Fibroblast of lung (primary cell): ENCODE data around the gene LTO1. TPM values are rescaled to one million over a fixed set of nuclear protein-coding genes. Genes with fewer than 3 reads are reported as not detected.
A peak's percentile ranks its signal among the peaks of the same experiment; 100 is the strongest.

Experiments
- DNase-seq, 2 donors: peaks; one replicate each; pipeline versions ENCODE4 v3.0.0 to v3.0.0-alpha.2; 2010; ENCODE audit warnings: low read depth in 2 of 2
- H2AFZ ChIP-seq: 2 replicates; pipeline ENCODE4 v1.5.1; 2012; ENCODE audit warnings: low read length, control low read depth, inconsistent platforms
- H3K27ac ChIP-seq: 2 replicates; pipeline ENCODE4 v1.5.1; 2011; ENCODE audit warnings: low read length, control low read depth; ENCODE audit not compliant: insufficient read depth
- H3K27me3 ChIP-seq: 2 replicates; pipeline ENCODE4 v1.5.1; 2011; ENCODE audit warnings: mild to moderate bottlenecking, low read length; ENCODE audit not compliant: control insufficient read depth, insufficient read depth
- H3K36me3 ChIP-seq: 2 replicates; pipeline ENCODE4 v1.5.1; 2011; ENCODE audit warnings: low read length; ENCODE audit not compliant: control insufficient read depth, insufficient read depth
- H3K4me1 ChIP-seq: 2 replicates; pipeline ENCODE4 v1.5.1; 2011; ENCODE audit warnings: low read length; ENCODE audit not compliant: control insufficient read depth, insufficient read depth; ENCODE audit errors: extremely low read depth
- H3K4me2 ChIP-seq: 2 replicates; pipeline ENCODE4 v1.5.1; 2011; ENCODE audit warnings: low read length, control low read depth; ENCODE audit not compliant: insufficient read depth; ENCODE audit errors: extremely low read depth
- H3K4me3 ChIP-seq, 4 experiments: fragments of 200-600 bp in 1 of 4; sonication (generic) in 1 of 4; replicated peaks in 1 of 4; 2 replicates each; pipeline ENCODE4 v1.5.1; 2011 to 2016; ENCODE audit warnings: low read length in 4 of 4, low read depth in 3 of 4, mild to moderate bottlenecking in 3 of 4, control low read depth in 2 of 4, inconsistent platforms in 1 of 4, mixed read lengths in 1 of 4; ENCODE audit not compliant: insufficient read depth in 1 of 4; ENCODE audit errors: control extremely low read depth in 1 of 4
- H3K79me2 ChIP-seq: 2 replicates; pipeline ENCODE4 v1.5.1; 2012; ENCODE audit warnings: mild to moderate bottlenecking, low read length, inconsistent platforms; ENCODE audit not compliant: control insufficient read depth, insufficient read depth
- H3K9ac ChIP-seq: 2 replicates; pipeline ENCODE4 v1.5.1; 2011; ENCODE audit warnings: mild to moderate bottlenecking, low read length, control low read depth; ENCODE audit not compliant: insufficient read depth
- H3K9me3 ChIP-seq: 2 replicates; pipeline ENCODE4 v1.5.1; 2012; ENCODE audit warnings: low read depth, low read length; ENCODE audit not compliant: control insufficient read depth, insufficient read depth
- H4K20me1 ChIP-seq: 2 replicates; pipeline ENCODE4 v1.5.1; 2011; ENCODE audit warnings: low read length; ENCODE audit not compliant: control insufficient read depth, insufficient read depth; ENCODE audit errors: extremely low read depth
- CTCF ChIP-seq, 2 donors: IDR thresholded peaks in 1 of 2; conservative IDR thresholded peaks in 1 of 2; 1 replicate in 1 of 2; 2 replicates in 1 of 2; pipeline ENCODE4 v1.5.1; 2011 to 2012; ENCODE audit warnings: low read length in 2 of 2, control low read depth in 1 of 2, inconsistent platforms in 1 of 2, low read depth in 1 of 2, mild to moderate bottlenecking in 1 of 2
- EZH2 ChIP-seq: IDR thresholded peaks from 2 replicates; pipeline ENCODE4 v1.5.1; 2012; ENCODE audit warnings: low read length, control low read depth, mild to moderate bottlenecking; ENCODE audit errors: missing control alignments
- polyA plus RNA-seq, 2 donors: library from polyadenylated mRNA; depleted of rRNA in 1 of 2; stranded (reverse) in 1 of 2; unstranded in 1 of 2; fragments of >200 nt; gene quantifications; 2 replicates each; pipeline ENCODE4 v1.2.1, GENCODE V29; 2011 to 2012; ENCODE audit warnings: missing spikeins in 1 of 2
- total RNA-seq: library from RNA; depleted of rRNA; stranded (reverse); fragments of >200 nt; gene quantifications from 2 replicates; pipeline ENCODE4 v1.2.1, GENCODE V29; 2014

Gene LTO1
- total and polyA plus RNA-seq, 2 donors (not counting 1 experiment from before 2014, with no cell fraction given): 18.1 to 25.4 TPM

- Histone ChIP-seq H3K9ac (no peak overlapping the region), H3K27me3 (peaks cover 30% of the 10 kb centered on the region), H3K79me2 (no peaks in the 10 kb centered on the region), H3K9me3 (no peaks in the 10 kb centered on the region), H3K4me1 (peaks cover 3% of the 10 kb centered on the region), H3K36me3 (no peaks in the 10 kb centered on the region), H3K4me3 (no peak overlapping the region), H4K20me1 (no peaks in the 10 kb centered on the region), H3K4me2 (no peak overlapping the region), H3K27ac (no peak overlapping the region), H2AFZ (no peak overlapping the region)
- DNase-seq: peak; percentile 56 to 72
- TF ChIP-seq EZH2: no peak
- no peak for TF ChIP-seq CTCF (conservative IDR thresholded peaks at IDR 0.05 in 1 of 2, IDR thresholded peaks at IDR 0.05 in 1 of 2; ENCODE audit: low read depth in 1 of 2, low read length in 2 of 2)
Measured at GRCh38 chr11:69700278-69701140, 25.4 kb upstream of the LTO1 start.

GRCh38 chr11:69699213-69699612 is 24.1 kb upstream of the LTO1 start:
- H3K4me3 ChIP-seq: no peak overlapping the region
- H2AFZ ChIP-seq: peak overlapping the region; percentile 23
- H3K4me2 ChIP-seq: no peak overlapping the region
- peaks cover 27% of the 10 kb centered on the region for H3K27me3 ChIP-seq
- H3K36me3 ChIP-seq: no peaks in the 10 kb centered on the region
- H3K9ac ChIP-seq: no peak overlapping the region
- no peaks in the 10 kb centered on the region for H4K20me1 ChIP-seq
- TF ChIP-seq EZH2 (no peak), CTCF (conservative IDR thresholded peaks at IDR 0.05 in 1 of 2, IDR thresholded peaks at IDR 0.05 in 1 of 2; ENCODE audit: low read depth in 1 of 2, low read length in 2 of 2) (peak in 1 of 2 donors; percentile 3)
- H3K4me1 ChIP-seq: peaks cover 3% of the 10 kb centered on the region
- no peak for DNase-seq
- no peaks in the 10 kb centered on the region for H3K79me2 ChIP-seq
- H3K27ac ChIP-seq: no peak overlapping the region
- H3K9me3 ChIP-seq: no peaks in the 10 kb centered on the region

GRCh38 chr11:69698362-69698761 is 23.2 kb upstream of the LTO1 start:
- H3K4me3 ChIP-seq: no peak overlapping the region
- H3K9me3 ChIP-seq: no peaks in the 10 kb centered on the region
- no peak overlapping the region for H3K9ac ChIP-seq
- no peak overlapping the region for H3K27ac ChIP-seq
- H3K36me3 ChIP-seq: no peaks in the 10 kb centered on the region
- peaks cover 3% of the 10 kb centered on the region for H3K4me1 ChIP-seq
- no peak overlapping the region for H3K4me2 ChIP-seq
- DNase-seq: no peak
- TF ChIP-seq CTCF (conservative IDR thresholded peaks at IDR 0.05 in 1 of 2, IDR thresholded peaks at IDR 0.05 in 1 of 2; ENCODE audit: low read depth in 1 of 2, low read length in 2 of 2): no peak
- no peak for TF ChIP-seq EZH2
- H3K27me3 ChIP-seq: peaks cover 23% of the 10 kb centered on the region
- H3K79me2 ChIP-seq: no peaks in the 10 kb centered on the region
- H4K20me1 ChIP-seq: no peaks in the 10 kb centered on the region
- H2AFZ ChIP-seq: no peak overlapping the region
